Fibroblast of mammary gland (primary cell): ENCODE results near the gene ELMO1.

Experiments used
- DNase-seq: peaks from one replicate; pipeline ENCODE4 v3.0.0-alpha.2; 2010; ENCODE audit warnings: low read depth
- H3K4me3 ChIP-seq: 2 replicates; pipeline ENCODE4 v1.5.1; 2011; ENCODE audit warnings: low read depth, mild to moderate bottlenecking, low read length, moderate library complexity; ENCODE audit not compliant: control insufficient read depth
- CTCF ChIP-seq: conservative IDR thresholded peaks from 2 replicates; pipeline ENCODE4 v1.5.1; 2011; ENCODE audit warnings: low read depth, low read length, inconsistent platforms; ENCODE audit not compliant: control insufficient read depth, insufficient read depth

ELMO1 gene

GRCh38 chr7:36868727-36869411, 579.8 kb downstream of the ELMO1 start:
- TF ChIP-seq CTCF = no peak
- no peak overlapping the region for H3K4me3 ChIP-seq
- no peak for DNase-seq

DNA sequence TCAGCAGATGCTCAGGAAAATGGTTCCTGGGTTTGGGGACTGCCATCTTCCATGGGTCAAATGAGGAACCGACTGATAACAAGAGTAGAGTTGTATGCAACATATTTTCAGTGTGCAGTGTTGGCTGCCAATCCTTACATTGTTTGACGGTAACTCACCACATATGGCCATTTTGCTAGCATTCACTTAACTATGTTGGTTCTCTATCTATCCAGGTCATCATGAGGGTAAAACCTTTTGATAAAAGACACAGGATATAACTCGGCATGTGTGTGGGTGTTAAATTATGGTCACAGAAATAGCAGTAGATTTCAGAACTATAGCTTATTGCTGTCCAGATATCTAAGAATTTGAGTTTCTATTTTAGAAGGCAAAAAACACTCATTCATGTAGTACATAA, 583.6 kb downstream of the ELMO1 start:
- TF ChIP-seq CTCF = no peak
- DNase-seq = no peak
- H3K4me3 ChIP-seq = no peak overlapping the region

- no peak for DNase-seq
- no peak for TF ChIP-seq CTCF
- no peak overlapping the region for H3K4me3 ChIP-seq
These were observed 584.6 kb downstream of the ELMO1 start for GRCh38 chr7:36863901-36864701.

GRCh38 chr7:36862771-36863261, 585.8 kb downstream of the ELMO1 start:
- no peak for TF ChIP-seq CTCF
- H3K4me3 ChIP-seq = no peak overlapping the region
- DNase-seq = no peak

GRCh38 chr7:36861656-36862055, 587.0 kb downstream of the ELMO1 start:
- DNase-seq = no peak
- TF ChIP-seq CTCF = no peak

GRCh38 chr7:36860681-36861080, 588.0 kb downstream of the ELMO1 start:
- no peak overlapping the region for H3K4me3 ChIP-seq
- no peak for DNase-seq
- TF ChIP-seq CTCF = no peak

More at GRCh38 chr7:36861656-36862055, 587.0 kb downstream of the ELMO1 start:
- H3K4me3 ChIP-seq = no peak overlapping the region
